Measurements from ENCODE around the gene FOXF2.

The FOXF2 gene

DNA sequence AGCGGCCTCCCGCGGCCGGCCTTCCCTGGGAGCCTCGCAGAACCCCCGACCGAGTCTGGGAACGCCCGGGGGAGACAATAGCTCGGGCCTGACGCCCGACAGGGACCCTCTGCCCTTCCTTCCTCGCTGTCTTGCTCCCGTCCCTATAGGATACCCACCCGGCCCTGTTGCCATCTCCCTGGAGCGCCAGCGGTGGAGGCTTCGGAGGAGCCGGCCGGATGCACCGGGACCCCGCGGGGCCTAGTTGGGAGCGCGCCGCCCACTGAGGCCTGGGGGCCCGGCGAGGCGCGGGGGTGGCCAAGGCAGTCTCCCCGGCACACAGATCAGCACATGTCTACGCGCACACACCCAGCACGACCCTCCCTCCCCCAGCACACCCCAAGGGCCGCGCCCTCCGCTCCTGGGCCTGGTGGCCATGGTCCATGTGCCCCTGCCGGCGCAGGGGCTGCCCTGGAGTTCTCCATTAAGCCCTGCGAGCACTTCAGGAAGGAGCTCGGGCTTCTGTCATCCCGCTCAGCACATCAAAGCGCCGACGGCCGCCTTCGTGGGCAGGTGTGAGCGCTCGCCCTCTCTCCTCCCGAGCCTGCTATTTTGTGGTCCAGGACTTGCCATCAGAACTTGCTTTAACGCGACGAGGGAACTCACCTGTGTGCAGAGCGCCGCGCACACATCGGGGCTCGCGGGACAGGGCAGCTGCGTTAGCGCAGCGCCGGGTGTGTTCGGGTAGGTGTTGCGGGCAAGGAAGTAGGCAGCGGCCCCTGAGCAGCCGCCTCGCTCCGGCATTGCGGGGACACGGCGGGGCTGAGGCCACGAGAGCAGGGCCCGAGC lies 3.7 kb downstream of the FOXF2 start:
- no peak for DNase-seq

DNA sequence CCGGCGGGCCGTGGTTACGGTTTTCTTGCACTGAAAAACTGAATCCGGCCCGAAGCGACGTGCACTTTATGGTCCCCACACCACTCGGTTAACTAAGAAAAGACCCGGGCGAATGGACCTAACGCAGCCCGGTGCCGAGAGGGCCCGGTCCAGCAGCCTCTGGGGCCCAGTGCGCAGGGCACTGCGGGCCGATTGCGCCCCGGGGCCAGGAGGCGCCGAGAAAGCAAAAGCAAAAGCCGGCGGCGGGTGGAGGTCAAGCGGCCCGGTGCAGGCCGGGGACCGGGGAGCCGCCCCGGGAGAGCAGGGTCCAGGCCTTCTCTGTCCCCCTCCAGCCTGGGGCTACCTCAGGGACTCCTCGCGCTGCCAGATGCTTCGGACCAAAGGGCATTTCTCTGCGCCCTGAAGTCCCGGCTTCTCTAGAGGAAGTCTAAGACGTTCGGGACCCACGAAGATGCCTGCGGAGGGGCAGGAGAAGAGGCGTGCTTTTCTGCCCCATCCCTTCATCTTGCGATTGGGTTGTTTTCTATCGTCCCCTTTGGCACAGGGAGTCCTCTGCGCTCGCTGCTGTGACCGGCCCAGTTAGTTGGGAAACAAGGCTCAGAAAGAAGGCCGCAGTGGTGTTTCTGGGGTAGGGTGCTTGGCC lies 4.4 kb downstream of the FOXF2 start:
- no peak for DNase-seq

DNA sequence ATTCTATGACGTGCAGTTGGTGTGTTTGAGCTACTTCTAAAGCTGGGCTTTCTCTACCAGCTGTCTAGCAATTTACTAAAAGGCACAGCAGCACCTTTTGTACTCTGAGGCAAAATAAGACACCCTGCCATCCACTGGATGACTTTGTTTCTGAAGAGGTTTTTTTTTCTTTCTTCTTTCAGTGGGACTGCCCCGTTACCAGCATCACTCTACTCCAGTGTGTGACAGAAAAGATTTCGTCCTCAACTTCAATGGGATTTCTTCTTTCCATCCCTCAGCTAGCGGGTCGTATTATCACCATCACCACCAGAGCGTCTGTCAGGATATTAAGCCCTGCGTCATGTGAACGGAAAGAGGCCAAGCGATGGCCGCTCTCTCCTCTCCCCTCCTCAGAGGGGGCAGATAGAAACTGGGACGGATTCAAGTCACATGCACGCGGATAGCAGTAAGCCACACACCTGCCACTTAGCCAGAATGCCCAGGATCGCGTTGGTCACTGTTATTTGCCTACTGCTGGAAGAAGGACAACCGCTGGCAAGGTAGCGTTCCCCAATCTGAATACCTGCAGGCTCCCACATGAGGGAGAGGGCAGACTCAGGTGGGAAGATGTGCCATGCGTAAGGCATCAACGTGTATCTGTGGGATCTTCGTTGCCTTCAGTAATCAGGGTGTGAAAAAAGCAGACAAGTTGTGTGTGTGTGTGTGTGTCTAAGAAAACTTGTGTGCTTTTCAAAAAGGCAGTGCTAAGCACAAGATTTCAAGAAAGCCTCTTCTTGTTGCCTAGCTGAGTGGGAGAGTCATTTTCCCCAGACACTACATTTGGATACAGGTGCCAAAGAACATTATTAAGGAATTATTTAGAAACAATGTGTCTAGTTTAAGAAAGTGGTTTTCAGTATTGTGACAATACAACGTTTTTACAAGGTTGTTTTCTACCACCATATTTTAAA lies 5.4 kb downstream of the FOXF2 start:
- no peak for DNase-seq

DNA sequence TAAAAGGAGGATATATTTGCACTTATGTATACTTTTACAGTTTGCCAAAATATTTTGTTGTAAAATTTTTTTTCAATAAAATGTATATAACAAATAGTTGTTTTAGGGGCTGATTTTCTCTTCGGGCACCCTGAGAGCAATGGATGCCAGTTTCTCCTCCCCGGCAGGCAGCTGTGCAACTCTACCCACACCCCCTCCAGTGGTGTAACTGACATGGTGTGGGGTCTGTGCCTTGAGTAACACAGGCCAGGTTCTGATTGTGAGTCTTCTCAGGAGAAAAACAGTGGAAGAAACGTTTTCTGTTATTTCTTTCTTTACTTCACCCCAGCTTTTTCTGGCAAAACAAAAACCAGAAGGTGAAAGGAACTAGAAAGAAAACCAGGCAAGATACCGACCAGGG lies 6.1 kb downstream of the FOXF2 start:
- no peak for DNase-seq

DNA sequence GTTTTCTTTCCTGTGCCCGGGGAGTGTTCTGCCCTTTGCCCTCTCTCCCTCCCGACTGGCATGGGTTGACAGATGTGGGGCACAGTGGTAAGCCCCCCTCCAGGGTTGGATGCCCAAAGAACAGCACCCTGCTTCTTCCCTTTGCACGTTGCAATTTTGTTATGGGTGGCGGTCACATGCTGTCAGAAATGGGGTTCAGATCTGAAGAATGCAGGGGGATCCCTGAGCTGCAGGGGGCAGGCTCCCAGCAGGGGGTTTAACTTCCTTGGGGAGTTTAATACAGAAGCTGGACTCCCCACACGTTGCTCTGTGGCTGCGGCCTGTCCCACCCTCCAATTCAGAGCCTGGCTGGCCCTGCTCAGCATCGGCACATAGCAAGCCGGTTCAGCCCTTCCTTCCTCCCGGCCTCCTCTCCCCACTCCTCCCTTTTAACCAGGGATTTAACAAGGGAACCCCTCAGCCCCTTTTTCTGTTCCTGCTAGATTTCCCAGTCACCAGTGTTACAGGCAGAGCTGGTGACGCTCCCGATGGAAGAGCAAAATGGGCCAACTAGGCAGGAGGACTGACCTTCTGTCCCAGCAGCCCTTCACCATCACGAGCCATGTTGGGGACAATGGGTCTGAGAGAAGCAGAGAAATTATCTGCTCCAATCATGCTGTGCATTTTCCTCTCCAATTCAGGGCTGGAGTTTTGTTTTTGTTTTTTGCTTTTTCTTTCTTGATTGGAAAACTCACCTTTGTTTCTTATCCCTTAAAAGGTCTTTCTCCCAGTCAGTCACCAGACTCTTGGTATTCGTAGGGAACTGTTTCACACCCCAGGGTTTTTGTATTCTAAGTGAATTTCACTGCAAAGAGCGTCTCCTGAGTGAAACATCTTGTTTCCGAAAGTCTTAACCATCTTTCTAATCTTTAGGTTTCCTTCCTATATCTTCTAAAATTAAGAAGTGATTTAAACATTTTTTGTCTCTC lies 6.8 kb downstream of the FOXF2 start:
- no peak for DNase-seq

DNA sequence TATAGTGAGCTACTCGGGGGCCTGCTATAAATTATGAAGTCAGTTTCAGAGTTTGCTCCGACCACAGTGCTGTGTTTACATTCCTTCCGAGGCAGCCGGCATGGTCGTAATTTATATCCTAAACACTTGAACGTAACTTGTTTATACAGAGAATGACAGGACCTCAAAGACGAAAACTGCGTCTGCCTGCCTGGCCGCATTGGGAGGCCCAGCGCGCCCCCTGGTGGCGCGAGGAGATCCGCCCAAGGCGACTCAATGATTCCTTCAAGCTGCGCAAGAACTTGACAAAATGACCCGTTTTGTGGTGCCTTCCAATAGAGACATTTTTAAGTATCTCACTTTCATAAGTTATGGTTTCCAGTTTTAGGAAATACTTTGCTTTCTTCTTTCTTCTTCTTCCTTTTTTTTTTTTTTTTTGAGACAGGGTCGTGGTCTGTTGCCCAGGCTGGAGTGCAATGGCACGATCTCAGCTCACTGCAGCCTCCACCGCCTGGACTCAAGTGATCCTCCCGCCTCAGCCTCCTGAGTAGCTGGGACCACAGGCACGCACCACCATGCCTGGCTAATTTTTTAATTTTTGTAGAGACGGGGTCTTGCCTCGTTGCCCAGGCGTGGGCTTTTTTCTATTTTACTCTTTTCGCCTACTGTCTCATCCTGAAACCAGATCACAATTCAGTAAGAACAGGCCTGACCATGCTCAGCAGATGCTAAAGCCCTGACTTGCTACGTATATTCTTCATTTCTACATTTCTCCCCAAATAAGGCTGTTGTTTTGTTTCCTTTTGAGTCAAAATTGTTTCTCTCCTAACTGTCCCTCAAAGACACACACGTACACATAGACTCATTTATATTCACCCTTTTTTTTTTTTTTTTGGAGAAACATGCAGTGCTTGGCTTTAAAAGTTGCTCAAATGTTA lies 7.8 kb downstream of the FOXF2 start:
- DNase-seq = peak; percentile 73

DNA sequence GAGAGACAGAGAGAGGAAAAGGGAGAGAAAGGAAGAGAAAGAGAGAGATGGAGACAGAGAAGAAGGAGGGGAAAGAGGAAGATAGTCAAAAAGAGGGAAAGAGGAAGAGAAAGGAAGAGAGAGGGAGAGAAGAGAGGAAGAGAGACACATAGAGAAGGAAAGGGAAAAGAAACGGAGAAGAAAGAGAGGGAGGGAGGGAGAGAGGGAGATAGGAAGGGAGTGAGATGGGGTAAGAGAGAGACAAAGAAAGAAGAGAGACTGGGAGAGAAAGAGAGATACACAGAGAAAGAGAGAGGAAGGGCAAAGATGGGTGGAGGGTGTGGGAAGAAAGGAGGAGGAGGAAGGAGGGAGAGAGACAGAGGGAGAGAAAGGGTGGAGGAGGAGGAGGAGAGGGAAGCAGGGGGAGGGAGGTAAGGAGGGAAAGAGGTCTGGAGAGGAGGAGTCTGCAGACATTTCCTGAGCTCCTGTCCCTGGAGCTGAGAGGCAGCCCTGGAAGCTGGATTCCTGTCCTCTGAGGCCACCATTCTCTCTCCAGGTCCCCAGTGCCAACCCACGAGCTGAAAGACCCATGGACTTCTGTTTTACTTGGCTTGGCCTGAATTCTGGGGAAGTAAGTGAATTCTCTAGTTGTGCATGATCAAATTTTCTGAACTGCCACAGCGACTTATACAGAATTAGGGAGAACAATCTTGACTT lies 9.9 kb downstream of the FOXF2 start:
- DNase-seq = no peak

DNA sequence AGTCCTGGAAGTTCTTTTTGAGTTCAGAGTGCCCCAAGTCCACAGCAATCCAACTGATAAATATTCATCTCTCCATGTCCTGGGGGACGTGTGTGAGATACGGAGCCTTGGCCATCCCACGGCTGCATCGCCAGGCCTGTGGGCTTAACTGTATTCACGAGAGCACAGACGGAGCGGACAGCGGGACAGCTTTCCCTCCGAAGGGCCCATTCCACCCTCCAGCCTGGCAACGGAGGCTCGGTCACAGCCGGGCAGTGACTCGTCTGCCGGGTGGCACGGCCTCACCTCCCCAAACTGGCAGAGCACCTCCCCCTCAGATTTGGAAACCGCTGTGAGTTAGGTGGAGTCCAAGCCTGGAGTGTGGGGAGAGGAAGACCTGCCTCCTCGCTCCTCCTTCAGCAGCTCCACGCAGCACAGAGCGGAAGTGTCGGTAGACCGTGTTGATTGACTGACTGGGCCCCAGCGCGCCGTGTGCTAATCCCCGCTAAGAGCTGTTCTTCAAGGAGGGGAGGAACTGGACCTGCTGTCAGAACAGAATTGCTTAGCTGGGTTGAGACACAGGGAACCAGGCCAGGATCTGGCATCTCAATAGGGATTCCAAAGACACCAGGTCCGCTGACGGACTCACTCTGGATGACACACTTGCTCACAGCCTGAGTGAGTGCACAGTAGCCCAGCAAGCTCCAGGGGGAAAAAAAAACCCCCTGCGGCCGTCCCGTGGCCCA lies 10.9 kb downstream of the FOXF2 start:
- no peak for DNase-seq

DNA sequence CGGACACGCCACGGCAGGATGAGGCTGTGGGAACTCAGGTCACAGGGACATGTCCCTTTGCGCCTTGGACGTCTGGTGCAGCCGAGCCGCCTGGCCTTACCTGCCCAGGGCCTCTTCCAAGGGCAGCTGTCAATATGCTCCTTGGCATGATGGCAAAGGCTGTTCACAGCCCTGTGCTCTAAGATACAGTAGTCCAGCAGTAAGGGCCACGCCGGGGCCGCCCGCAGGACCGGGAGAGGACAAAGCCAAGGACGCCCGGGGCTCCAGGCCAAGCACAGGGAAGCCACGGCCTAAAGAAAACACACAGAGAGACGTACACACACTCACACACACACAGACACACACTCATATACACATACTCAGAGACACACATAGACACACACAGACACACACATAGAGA lies 13.0 kb downstream of the FOXF2 start:
- no peak for DNase-seq

DNA sequence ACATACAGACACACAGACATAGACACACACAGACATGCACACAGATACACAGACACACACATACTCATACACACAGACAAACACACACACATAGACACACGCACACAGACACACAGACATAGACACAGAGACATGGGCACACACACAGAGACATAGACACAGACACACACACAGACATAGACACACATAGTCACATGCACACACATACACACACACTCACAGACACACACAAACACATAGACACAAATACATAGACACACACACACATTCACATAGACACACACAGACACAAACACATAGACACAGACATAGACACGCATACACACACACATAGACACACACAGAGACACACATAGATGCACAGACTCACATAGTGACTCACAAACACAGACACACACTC lies 13.5 kb downstream of the FOXF2 start:
- no peak for DNase-seq

DNA sequence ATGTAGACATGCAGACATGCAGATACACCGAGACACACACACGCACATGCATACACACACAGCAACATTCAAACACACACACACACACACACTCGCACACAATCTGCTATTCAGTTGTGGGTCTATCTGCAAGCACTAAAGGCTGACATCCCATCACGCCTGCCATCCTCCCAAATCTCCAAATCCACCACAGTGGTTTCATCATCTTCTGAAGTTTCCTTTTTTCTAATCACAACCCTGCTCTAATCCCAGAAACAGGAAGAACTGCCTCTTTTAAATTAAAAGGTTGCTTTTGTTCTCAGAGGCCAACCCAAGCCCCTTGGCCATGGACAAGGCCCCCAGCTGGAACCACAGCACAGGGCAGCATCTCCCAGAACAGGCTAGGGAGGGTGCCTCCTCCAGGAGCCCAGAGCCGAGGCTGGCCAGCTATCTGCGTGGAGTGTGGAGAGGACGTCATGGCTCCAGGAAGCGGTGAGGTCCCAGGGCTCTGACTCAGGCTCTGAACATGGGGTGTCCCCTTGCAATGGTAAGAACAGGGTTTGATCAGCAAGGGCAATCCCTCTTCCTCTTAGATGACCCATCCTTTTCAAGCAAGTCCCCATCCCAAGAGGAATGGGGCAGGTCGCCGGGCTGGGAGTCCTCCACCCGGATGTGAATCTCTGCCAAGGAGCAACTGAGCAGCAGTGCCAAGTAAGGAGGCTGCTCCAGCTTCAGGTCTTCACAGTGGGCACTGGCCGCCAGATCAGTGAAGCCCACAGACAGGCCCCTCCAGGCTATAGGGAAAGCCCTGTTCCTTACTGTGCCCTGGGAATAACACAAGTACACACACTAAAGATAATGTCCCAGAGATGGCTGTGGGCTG lies 14.7 kb downstream of the FOXF2 start:
- no peak for DNase-seq

DNA sequence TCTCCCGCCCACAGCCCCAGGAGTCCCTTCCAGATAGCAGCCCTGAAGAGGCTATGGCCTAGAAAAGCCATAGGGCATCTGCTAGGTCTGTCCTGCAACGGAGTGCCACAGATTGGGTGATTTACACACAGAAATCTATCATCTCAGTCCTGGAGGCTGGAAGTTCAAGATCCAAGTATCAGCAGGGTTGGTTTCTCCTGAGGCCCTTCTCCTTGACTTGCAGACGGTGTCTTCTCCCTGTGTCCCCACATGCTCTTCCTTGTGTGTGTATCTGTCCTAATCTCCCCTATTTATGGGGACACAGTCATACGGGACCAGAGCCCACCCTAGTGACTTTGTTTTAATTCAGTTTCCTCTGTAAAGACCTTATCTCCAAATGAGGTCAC lies 15.3 kb downstream of the FOXF2 start:
- no peak for DNase-seq

DNA sequence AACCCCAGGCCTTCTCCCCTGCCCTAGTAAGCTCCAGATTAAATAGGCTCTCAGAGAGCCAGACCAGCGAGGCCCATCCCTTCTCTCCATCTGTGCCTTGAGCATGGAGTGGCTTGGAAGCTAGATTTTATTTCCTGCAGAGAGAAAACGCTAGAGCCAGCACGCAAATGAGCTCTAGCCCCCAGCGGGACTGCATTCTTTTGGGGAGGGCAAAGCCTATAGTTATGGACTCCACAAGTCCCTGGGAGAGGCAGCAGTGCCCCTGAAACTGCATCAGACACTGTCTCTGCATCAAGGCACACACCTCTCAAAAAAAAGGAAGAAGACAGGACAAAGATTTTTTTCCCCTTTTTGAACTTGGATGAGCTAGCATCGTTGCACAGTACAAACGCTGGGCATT lies 15.8 kb downstream of the FOXF2 start:
- no peak for DNase-seq

DNA sequence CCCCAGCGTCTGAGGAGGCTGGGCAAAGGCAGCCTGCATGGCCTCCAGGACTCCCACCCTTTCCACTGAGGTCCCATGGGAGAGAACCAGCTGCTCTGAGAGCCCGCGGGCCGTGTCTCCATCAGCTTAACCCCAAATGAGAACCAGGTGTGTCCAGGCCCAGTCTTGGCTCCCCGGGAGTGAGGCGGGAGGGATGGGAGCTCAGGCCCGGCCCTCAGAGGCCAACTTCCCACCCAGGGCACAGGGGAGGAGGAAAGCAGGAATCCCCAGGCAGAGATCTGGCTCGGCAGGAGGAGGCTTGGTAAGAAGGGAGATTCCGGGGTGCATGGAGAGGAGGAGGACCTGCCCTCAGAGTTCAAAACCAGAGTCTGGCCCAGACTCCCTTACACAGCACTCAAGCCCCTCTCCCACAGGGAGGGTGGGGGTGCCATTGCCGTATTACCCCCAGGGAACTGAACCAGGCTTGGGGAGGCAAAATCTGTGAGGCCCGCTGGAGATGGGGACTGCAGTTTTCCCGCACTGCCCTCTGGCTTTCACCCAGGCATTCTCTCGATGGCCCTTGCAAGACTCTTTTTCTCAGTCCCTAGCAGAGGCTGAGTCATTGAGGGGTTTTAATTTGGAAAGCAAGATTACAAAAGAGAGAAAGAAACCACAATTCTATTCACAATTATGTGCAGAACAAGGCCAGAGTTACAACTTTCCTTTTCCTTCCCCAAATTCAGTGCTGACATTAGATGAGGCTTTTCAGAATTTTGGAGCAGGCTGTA lies 17.1 kb downstream of the FOXF2 start:
- no peak for DNase-seq

DNA sequence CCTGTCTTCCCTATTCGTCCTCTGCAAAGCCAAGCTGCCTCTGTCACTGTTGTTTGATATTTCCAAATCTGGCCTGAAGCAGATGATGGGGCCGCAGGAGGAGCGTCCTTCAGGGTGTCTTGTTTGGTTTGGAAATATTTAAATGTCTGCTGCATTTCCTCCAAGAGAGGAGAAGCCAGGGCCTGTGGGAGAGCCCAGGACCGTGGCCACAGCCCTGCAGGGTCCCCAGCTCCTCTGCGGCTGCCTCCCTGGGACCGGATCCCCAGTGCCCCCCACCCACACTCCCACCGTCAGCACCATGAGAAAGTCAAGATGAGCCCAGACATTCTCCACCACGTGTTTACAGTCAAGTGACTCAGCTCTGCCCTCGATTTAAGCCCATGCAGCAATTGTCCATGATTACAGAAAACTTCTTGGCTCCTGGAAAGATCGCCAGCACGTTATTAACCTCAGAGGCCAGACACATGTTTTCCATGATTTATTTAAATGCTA lies 18.2 kb downstream of the FOXF2 start:
- DNase-seq = no peak

DNA sequence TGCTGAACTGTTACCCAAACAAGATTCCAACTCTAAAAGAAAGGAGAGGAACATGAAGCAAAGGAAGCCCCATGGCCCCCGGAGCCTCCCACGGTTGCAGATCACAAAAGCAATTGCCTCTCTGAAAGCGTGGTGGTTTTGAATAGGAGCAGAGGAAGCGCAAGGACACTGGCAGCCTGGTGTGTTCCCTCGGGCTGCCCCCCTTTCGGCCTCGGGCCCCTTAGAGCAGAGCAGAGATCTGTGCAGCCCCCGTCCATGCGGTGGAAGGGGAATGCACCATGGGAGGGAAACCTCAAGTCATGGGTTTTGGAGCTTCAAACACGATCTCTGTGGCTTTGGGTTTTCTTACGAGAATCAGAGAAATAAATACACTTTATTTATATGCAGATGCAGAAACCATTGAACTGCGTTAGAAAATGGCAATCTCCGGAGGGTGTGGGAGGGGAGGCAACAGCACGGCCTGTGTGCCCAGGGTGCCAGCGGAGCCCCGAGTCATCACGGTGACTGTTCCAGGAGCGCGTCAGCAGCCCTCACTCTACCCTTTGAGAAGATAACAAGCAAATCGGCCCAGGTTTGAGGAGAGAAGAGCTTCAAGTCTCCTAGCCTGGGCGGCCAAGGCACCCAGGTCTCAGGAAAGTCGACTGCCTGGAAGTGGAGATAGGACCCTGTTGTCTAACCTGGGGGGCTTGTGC lies 20.5 kb downstream of the FOXF2 start:
- no peak for DNase-seq

DNA sequence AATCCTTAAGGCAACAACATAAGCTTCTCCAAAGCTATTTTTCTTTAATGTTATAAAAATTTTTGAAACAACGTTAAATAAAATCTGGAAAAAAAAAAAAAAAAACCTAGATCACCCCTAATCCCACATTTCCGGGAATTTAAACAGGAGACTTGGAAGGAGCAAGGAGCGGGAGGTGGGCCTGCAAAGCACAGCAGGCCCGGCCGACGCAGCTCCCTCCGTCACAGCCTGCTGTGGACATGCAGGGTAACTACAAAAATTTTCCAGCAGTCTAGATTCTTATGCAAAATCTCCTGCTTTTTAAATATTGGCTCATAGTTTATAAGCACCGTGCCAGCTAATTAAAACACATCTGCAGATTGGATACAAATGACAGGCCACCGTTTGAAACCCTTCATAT lies 23.5 kb downstream of the FOXF2 start:
- DNase-seq = no peak

Data from DMS53 (cell line).